ENCODE data around the gene INAFM2.

DNA sequence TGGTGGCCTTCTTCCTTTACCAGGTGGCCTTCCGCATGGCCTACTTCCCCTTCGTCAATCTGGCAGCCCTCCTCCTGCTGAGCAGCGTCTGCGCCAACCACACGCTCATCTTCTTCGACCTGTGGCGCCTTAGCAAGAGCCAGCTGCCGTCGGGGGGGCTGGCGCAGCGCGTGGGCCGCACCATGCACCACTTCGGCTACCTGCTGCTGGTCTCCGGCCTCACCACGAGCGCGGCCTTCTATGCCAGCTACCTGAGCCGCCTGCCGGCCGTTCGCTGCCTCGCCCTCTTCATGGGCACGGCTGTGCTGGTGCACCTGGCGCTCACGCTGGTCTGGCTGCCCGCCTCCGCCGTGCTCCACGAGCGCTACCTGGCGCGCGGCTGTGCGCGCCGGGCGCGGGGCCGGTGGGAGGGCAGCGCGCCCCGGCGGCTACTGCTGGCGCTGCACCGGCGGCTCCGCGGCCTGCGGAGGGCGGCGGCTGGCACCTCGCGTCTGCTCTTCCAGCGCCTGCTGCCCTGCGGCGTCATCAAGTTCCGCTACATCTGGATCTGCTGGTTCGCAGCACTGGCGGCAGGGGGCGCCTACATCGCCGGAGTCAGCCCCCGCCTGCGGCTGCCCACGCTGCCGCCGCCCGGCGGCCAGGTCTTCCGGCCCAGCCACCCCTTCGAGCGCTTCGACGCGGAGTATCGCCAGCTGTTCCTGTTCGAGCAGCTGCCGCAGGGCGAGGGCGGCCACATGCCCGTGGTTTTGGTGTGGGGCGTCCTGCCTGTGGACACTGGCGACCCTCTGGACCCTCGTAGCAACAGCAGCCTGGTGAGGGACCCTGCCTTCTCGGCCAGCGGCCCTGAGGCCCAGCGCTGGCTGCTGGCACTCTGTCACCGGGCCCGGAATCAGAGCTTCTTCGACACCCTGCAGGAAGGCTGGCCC, 44.5 kb downstream of the INAFM2 start:
- TF ChIP-seq, protein P1, sequence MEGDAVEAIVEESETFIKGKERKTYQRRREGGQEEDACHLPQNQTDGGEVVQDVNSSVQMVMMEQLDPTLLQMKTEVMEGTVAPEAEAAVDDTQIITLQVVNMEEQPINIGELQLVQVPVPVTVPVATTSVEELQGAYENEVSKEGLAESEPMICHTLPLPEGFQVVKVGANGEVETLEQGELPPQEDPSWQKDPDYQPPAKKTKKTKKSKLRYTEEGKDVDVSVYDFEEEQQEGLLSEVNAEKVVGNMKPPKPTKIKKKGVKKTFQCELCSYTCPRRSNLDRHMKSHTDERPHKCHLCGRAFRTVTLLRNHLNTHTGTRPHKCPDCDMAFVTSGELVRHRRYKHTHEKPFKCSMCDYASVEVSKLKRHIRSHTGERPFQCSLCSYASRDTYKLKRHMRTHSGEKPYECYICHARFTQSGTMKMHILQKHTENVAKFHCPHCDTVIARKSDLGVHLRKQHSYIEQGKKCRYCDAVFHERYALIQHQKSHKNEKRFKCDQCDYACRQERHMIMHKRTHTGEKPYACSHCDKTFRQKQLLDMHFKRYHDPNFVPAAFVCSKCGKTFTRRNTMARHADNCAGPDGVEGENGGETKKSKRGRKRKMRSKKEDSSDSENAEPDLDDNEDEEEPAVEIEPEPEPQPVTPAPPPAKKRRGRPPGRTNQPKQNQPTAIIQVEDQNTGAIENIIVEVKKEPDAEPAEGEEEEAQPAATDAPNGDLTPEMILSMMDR (IDR thresholded peaks at IDR 0.05 in 2 of 3, conservative IDR thresholded peaks at IDR 0.05 in 1 of 3; ENCODE audit: borderline replicate concordance in 1 of 3, insufficient read depth in 1 of 3, low read depth in 2 of 3, low read length in 2 of 3): peak; percentile 67 to 96 (median 78)
- no peak for TF ChIP-seq EZH2phosphoT487 (IDR thresholded peaks at IDR 0.05; ENCODE audit: borderline replicate concordance)
- peak; percentile 80; the same call in 1 of the 2 replicates for TF ChIP-seq ZFX (IDR thresholded peaks at IDR 0.05)
- no peak for TF ChIP-seq FOSL1 (IDR thresholded peaks at IDR 0.05; ENCODE audit: low read depth)
- TF ChIP-seq POLR2AphosphoS5 (IDR thresholded peaks at IDR 0.05; ENCODE audit: low read depth, low read length): peak; percentile 50; the same call in 1 of the 2 replicates
- no peak for TF ChIP-seq TCF7L2 (IDR thresholded peaks at IDR 0.05; ENCODE audit: borderline replicate concordance, extremely low read depth, insufficient read depth, insufficient read length)
- TF ChIP-seq POLR2A (IDR thresholded peaks at IDR 0.05; ENCODE audit: borderline replicate concordance, extremely low read depth, insufficient read depth, insufficient read length): no peak
- TF ChIP-seq, protein P2, sequence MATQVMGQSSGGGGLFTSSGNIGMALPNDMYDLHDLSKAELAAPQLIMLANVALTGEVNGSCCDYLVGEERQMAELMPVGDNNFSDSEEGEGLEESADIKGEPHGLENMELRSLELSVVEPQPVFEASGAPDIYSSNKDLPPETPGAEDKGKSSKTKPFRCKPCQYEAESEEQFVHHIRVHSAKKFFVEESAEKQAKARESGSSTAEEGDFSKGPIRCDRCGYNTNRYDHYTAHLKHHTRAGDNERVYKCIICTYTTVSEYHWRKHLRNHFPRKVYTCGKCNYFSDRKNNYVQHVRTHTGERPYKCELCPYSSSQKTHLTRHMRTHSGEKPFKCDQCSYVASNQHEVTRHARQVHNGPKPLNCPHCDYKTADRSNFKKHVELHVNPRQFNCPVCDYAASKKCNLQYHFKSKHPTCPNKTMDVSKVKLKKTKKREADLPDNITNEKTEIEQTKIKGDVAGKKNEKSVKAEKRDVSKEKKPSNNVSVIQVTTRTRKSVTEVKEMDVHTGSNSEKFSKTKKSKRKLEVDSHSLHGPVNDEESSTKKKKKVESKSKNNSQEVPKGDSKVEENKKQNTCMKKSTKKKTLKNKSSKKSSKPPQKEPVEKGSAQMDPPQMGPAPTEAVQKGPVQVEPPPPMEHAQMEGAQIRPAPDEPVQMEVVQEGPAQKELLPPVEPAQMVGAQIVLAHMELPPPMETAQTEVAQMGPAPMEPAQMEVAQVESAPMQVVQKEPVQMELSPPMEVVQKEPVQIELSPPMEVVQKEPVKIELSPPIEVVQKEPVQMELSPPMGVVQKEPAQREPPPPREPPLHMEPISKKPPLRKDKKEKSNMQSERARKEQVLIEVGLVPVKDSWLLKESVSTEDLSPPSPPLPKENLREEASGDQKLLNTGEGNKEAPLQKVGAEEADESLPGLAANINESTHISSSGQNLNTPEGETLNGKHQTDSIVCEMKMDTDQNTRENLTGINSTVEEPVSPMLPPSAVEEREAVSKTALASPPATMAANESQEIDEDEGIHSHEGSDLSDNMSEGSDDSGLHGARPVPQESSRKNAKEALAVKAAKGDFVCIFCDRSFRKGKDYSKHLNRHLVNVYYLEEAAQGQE (IDR thresholded peaks at IDR 0.05; ENCODE audit: low read depth): no peak
- TF ChIP-seq EZH2 (IDR thresholded peaks at IDR 0.05): no peak
- no peak for TF ChIP-seq CEBPB (IDR thresholded peaks at IDR 0.05; ENCODE audit: low read depth)
- TF ChIP-seq RAD21 (IDR thresholded peaks at IDR 0.05; ENCODE audit: low read depth): peak; percentile 66

Data from HCT116 (cell line).